HG02852 (cell line): Measurements from ENCODE around the gene MYO9B.
A peak's percentile ranks its signal among the peaks of the same experiment; 100 is the strongest.

Experiments used
- ATAC-seq: cut with Tn5 transposase; IDR thresholded peaks from one replicate; pipeline ENCODE4 v1.9.1; 2021; ENCODE audit warnings: mild to moderate bottlenecking, moderate library complexity; ENCODE audit not compliant: unreplicated experiment

Gene MYO9B

GRCh38 chr19:17112271-17112670 lies 36.7 kb downstream of the MYO9B start:
- no peak for ATAC-seq

- no peak for ATAC-seq
Observed at GRCh38 chr19:17112700-17113099, 37.1 kb downstream of the MYO9B start.

GRCh38 chr19:17113127-17113785 lies 37.7 kb downstream of the MYO9B start:
- ATAC-seq = no peak

- no peak for ATAC-seq
Observed at GRCh38 chr19:17114414-17114831, 38.8 kb downstream of the MYO9B start.

GRCh38 chr19:17116996-17117702 lies 41.6 kb downstream of the MYO9B start:
- ATAC-seq = no peak

GRCh38 chr19:17118957-17119356 lies 43.4 kb downstream of the MYO9B start:
- ATAC-seq = no peak

GRCh38 chr19:17121736-17122293 lies 46.2 kb downstream of the MYO9B start:
- no peak for ATAC-seq

- ATAC-seq = no peak
Observed at GRCh38 chr19:17123041-17123440, 47.5 kb downstream of the MYO9B start.

GRCh38 chr19:17124025-17124424 lies 48.4 kb downstream of the MYO9B start:
- no peak for ATAC-seq

- ATAC-seq = peak; percentile 62
Observed at GRCh38 chr19:17125062-17125727, 49.6 kb downstream of the MYO9B start.

- peak; percentile 60 for ATAC-seq
Observed at GRCh38 chr19:17125728-17126677, 50.4 kb downstream of the MYO9B start.

- ATAC-seq = no peak
Observed at GRCh38 chr19:17127671-17128070, 52.1 kb downstream of the MYO9B start.

- ATAC-seq = no peak
Observed at GRCh38 chr19:17128403-17128802, 52.8 kb downstream of the MYO9B start.

GRCh38 chr19:17128820-17129219 lies 53.2 kb downstream of the MYO9B start:
- ATAC-seq = no peak

GRCh38 chr19:17129377-17129776 lies 53.8 kb downstream of the MYO9B start:
- ATAC-seq = no peak

GRCh38 chr19:17135001-17135853 lies 59.6 kb downstream of the MYO9B start:
- no peak for ATAC-seq

GRCh38 chr19:17136021-17136420 lies 60.4 kb downstream of the MYO9B start:
- ATAC-seq = no peak

GRCh38 chr19:17136617-17137016 lies 61.0 kb downstream of the MYO9B start:
- no peak for ATAC-seq

GRCh38 chr19:17137417-17137816 lies 61.8 kb downstream of the MYO9B start:
- no peak for ATAC-seq
